Activated T-helper 1 cell treated with Interleukin-2 at 50 U/mL for 16 hours (primary cell): ENCODE measurements around the gene WNK1.
"Not testable (repeated sequence)": the region's sequence is repeated elsewhere in the genome, so short reads cannot be mapped to it uniquely, and the experiment has no call there.

Experiments
- DNase-seq: peaks from one replicate; pipeline ENCODE4 v3.0.0-alpha.2; 2020; ENCODE audit warnings: low read depth

WNK1 gene

DNA sequence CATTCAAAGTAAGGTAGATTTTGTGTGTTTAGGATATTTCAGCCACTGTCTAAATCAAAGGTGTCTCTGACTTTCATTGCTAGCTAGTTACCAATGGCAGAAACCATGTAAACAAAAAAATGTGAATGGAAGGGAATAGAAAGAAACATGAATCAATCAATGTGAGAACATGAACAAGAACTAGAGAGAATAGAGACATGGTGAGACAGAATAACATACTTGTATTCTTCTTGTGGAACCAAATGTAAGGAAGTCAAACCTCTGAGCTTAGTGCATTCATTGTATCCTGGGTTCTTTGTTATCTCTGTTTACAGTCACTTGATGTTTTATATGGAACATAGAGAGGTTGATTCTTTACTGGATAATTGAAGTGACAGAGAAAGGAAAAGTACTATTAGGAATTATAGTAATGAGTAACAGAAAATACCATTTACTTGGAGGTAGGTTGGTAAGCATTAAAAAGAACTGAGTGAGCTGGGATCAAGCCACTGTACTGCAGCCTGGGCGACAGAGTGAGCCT, 2.6 kb upstream of the WNK1 start:
- DNase-seq = no peak

DNA sequence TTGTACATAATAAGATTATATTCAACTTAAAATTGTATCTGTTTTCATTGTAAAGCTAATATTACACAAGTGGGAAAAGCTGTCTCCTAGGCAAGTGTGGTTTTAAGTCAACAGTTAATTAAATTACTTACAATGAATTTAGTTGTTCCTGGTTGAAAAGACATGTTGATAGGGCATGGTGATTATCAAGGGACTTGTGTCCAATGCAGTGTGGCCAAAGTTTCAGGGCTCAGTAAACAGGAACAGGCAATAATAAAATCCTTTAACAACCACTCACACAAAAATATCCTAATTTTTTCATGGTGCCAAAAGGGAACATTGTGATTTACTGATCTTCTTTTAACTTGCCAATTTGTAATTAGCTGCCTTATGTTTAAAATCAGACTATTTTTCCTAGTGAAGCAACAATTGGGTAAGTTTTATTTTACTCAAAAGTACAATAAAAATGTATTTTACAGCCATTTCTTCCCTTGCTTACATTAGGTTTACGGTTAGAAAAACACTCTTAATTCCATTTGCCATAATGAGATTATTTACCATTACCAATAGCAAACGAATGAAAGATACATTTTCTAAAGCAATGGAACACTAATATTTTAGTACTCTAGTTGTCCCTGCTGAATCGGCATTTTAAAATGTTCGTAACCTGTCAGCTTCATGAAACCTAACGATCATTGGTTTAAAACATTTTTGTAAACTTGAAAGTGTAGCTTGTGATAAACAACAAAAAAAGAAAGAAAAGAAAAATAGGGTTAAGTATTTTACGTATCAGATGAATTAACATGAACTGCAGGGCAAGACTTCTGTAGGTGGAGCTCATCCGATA, 1.8 kb upstream of the WNK1 start:
- DNase-seq = no peak

DNA sequence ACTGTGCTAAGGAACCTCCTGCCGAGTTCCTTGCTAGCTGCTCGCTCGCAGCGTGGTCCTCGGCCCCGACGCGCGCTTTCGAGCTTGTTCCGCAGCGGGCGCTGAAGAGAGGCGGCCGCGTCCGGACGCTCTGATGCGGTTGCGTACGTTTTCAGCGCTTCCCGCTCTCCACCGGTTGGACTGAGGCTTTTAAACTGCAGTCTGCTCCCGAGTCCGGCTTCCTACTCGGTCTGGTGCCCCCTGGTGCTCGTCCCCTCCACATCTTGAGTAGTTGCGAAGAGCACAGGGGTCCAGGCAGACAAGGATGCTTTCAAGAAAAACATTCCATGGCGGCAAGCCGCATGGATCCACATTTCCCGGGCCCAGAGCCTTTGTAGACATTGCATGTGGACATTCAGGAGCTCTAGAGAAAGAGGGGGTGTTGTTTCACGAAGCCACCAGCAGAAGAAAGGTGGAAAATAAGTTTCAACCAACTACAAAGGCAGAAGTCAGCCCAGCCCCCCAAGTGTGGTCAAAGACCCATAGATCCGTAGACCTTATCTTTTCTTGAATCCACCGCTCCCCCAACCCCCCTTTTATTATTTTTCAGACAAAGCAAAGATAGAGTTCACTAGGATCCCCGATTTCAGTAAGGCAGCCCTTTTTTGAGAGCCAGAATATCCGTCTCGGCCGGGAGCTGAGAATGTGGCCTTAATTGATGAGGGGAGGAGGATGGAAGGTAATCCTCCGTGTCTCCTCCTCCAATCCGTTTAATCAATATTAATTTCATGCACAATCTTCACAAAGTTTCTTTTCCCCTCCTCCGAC, 984 bp upstream of the WNK1 start:
- DNase-seq = peak; percentile 75

DNA sequence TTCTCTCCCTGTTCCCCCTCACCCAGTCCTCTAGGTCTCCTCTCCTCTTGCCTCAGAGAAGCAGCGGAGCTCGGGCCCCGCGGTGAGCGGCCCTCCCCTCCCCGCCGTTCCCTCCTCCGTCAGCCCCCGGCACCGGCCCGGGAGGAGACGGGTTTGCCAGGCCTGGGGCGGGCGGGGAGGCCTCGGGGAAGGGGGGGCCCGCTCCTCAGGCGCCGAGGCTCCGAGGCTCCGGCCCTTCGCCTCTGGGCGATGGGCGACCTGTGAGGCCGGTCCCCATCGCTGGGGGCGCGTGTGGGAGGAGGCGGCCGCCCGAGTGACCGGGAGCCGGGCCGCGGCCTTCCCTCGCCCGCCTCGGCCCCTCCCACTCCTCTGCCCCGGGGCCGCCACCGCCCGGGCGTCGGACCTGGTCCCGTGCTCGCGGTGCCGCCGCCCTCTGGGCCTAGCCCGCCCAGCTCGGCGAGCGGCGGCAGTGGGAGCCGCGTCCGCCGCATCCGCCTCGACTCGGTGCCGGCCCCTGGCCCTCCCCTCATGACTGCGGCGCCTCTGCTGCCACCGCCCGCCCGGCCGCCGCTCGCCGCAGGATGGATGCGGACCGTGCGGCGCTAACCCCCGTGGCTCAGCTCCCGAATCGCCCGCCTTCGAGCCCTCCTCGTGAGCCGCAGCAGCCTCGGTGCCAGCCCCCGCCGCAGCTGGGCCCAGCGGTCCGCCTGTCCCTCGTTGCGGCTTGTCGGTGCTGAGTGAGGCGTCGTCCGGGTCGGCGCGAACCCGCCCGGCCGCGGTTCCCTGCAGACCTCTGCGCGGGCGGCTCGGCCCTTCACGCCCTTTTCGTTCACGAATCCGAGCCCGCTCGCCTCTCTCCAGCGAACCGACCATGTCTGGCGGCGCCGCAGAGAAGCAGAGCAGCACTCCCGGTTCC, 574 bp downstream of the WNK1 start:
- DNase-seq = no peak

DNA sequence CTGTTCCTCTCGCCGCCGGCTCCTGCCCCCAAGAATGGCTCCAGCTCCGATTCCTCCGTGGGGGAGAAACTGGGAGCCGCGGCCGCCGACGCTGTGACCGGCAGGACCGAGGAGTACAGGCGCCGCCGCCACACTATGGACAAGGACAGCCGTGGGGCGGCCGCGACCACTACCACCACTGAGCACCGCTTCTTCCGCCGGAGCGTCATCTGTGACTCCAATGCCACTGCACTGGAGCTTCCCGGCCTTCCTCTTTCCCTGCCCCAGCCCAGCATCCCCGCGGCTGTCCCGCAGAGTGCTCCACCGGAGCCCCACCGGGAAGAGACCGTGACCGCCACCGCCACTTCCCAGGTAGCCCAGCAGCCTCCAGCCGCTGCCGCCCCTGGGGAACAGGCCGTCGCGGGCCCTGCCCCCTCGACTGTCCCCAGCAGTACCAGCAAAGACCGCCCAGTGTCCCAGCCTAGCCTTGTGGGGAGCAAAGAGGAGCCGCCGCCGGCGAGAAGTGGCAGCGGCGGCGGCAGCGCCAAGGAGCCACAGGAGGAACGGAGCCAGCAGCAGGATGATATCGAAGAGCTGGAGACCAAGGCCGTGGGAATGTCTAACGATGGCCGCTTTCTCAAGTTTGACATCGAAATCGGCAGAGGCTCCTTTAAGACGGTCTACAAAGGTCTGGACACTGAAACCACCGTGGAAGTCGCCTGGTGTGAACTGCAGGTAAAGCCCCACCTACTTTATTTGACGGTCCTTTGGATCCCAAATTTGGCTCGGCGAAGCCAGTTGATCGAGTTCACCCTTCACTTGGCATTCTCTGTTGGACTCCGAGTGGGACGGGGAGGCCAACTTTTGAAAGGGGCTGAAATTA, 1.5 kb downstream of the WNK1 start:
- peak; percentile 5 for DNase-seq

DNA sequence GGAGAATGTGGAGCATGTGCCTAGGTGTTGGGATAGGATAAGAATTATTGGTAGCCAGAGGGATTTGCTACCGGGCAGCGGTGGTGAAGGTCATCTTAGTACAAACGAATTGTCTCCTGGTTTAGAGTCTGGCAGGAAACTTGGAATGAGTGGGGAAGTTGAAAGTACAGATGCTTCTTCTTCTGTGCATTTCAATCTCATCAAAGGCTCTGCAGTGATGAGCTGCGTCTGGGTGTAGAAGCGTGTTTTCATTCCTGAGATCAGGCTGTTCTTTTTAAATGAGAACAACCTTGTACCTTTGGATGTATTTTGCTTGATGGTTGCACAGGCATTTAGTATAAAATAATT, 2.1 kb downstream of the WNK1 start:
- no peak for DNase-seq

DNA sequence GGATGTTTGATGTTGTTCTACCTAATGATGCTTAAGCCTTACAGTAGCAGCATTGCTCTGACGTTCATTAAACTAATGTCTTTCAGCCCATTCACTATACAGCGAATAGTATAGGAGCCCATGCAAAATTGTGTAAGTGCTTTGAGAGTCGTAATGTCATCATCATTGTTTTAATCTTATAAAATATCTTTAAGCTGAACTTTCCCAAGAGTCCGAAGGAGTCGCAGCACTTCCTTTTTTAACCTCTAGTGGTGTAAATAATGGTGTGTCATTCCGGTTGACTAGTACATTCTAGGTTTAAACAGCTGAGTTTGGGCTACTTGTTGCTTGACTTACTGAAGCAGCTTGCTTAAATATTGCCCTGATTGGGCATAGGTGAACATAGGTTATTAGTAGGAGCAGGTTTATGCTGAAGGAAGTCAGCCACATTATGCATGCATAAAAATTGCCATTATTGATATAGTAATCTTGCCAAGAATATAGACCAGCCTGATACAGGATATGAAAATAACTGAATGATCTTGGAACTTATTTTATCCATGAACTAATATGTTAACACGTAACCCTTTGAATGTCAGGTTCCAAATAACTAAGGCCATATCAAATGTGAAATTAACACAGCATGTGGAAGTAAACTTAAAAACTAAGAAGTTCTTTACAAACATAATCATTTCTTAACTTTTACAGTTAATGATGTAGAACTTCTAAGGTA, 2.6 kb downstream of the WNK1 start:
- no peak for DNase-seq

DNA sequence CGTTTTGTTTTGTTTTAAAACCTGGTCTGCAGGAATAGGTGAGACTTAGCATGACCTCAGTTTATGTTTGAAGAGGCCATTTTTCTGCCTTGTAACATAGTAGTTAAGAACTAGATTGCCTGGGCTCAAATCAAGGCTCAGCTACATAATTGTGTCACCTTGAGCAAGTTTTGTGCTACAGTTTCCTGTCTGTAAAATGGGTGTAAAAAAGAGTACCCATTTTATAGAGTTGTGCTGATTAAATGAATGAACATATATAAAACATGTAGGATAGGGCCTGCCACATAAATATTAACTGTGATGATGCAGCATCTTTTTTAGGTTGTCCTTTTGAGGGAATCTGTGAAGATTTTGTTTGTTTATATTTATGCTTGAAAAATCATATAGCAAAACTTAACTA, 7.2 kb downstream of the WNK1 start:
- DNase-seq = no peak

DNA sequence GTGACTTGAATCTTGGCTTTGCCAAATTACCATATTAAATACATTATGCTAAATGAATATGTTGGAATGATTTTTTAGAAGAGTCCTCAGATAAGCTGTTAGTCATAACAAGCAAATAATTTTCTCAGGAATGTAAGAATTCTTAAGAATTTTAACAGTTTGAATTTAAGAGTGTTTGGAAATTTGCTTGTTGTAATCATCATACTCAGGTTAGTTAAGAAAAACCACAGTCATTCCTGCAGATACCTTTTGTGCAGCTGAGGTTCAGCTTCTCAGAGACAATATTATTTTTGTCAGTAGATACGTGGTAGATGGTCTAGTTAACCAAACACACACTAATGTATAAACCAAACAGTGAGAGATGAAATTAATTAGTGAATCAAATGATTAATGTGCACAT, 8.9 kb downstream of the WNK1 start:
- no peak for DNase-seq

DNA sequence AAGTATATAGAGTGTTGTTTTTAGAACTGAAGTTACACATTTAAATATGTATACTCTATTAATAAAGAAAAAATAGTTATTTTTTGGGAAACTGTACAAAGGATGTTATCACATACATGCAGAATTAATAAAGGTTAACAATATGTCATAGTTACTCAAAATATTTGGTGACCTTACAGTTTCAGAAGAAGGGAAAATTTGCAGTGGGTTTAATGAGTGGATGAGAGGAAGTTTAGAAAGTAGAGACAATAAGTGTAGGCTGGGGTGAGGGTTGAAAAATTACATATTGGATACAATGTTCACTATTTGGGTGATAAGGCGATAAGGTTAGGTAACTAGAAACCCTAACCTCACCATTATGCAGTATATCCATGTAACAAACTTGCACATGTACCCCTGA, 13.5 kb downstream of the WNK1 start:
- DNase-seq = no peak

DNA sequence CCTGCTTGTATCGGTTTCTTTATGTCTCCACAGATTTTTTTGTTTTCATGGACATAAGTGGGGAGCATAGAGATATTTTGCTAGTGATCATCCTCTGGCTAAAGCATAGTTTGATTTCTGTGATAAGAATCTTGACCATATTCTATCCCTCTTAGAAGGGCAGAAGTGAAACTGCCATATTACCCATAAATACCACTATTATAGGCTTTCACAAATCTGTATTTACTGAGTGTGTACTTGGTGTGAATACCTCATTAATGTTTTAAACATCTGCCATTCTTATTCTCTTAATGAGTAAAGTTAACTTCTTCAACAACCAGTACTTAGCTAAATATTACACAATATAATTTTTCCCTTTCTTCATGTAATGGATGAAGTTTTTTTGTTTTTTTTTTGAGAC, 16.1 kb downstream of the WNK1 start:
- DNase-seq = no peak

DNA sequence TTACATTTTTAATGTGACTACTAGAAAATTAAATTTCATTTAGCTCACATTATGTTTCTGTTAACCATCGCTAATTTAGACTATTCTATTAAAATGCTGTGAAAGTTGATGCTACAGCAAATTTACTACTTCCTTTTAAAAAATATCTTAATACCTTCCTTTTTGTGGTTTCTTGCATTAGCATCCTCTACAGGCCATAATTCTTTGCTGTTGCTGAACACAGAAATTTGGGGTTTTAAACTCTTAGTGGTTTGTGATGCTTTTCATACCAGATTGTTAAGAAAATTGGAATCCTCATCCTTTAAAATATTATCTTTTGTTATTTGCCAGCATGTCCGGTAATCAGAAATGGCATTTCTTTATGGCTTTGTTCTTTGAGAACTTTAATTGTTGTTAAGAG, 18.1 kb downstream of the WNK1 start:
- DNase-seq = no peak

DNA sequence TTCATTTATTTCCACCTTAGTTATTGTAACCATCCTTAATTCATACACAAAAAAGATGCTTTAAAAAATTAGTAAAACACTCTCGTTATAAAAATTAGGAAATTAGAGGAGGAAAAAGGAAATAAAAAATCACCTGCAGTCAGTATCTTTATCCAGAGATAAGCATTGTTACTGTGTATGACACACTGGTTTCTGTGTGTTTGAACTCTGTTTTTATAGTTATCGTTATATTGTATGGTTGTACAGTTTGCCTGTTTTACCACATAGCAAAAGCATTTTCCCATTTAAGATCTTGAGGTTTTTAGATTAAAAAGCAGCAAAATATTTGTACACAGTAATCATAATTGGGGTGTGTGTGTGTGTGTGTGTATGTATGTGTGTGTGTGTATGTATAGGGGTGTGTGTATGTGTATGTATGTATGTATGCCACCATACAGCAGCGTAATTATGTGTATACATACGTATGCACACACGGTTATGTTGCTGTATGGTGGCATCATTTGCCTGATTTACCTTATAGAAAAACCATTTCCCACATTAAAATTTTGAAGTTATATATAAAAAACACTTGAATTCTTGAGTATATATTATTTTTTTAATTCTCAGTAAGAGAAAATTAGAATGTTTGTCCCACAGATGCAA, 19.8 kb downstream of the WNK1 start:
- no peak for DNase-seq

DNA sequence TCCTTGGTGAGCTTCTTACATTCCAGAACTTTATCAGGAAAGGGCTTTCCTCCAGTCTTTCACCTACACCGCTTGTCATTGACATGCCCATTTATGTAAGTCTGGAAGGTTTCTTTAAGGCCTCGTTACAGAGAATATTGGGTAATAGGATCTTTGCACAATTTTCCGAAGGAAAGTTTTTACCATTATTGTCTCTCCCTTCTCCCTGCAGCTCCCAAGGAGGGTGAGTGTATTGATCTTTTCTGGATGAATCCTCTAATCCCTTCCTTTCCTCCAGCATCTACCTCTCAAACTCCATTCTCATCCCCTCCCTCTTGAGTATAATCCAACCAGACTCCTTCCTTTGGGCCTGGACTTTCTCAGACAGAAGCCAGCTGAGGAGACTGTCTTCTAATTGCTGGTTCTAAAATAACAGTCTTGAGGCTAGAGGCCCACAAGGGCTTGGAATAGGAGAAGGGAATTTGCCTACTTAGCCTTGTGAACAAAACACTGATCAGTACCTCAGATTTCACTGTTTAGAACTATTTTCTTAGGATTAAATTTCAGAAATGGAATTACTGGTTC, 21.8 kb downstream of the WNK1 start:
- no peak for DNase-seq

DNA sequence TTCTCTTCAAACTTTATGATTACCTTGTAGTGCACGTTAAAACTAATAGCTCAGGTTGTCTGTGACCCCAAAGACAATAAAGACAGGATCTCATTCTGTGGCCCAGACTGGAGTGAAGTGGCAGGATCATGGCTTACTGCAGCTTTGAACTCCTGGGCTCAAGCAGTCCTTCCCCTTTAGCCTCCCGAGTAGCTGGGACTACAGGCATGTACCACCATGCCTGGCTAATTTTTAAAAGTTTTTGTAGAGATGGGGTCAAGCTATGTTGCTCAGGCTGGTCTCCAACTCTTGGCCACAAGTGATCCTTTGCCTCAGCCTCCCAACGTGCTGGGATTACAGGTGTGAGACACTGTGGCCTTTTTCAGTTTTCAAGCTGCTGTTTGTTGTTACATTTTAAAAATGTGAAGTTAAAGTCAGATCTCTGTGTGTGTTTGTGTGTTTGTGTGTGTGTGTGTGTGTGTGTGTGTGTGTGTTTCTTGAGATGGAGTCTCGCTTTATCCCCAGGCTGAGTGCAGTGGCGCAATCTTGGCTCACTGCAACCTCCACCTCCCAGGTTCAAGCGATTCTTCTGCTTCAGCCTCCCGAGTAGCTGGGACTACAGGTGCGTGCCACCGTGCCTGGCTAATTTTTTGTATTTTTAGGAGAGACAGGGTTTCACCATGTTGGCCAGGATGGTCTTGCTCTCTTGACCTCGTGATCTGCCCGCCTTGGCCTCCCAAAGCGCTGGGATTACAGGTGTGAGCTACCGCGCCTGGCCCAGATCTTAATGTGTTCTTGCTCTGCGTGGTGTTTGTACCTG, 23.8 kb downstream of the WNK1 start:
- DNase-seq = not testable (repeated sequence)

DNA sequence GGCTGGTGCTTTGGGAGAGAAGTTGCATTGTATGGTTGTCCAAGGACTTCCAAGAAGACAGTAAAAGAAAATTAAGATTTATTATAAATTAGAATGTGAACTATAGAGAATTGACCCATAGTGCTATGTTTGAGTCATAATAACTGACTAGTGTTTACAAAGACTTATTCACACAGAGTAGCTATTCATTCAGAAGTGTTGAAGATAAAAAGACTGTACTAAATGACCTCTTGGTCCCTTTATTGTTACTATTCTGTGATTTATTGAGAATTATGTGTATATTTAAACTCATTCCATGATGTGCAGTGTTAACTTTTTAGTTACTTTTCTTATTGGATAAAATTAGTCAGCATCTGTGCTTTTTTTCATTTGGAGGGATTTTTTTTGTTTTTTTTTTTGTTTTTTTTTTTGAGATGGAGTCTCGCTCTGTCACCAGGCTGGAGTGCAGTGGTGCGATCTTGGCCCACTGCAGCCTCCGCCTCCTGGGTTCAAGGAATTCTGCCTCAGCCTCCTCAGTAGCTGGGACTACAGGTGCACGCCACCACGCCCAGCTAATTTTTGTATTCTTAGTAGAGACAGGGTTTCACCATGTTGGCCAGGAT, 24.5 kb downstream of the WNK1 start:
- not testable (repeated sequence) for DNase-seq

DNA sequence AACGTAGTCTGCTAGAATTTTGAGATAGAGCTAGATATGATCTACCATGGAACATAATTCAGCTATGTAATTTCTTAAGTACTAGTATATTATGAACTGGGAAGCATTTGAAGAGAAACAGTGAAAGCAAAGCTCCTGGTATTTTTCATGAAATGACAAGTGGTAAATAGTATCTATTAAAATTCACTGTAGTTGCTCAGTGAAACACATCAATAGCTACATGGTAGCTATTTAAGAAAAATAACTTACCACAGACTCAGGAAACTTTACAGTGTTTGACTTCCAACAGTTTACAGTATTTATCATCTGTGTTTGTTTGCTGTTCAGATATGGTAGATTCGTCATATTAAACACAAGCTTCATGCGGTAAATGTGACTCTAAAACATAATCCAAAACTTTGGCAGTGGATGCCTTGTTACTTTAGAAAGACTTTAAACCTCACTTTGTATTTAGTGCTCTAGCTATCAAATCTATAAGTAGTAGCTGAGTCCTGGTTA, 25.2 kb downstream of the WNK1 start:
- no peak for DNase-seq

DNA sequence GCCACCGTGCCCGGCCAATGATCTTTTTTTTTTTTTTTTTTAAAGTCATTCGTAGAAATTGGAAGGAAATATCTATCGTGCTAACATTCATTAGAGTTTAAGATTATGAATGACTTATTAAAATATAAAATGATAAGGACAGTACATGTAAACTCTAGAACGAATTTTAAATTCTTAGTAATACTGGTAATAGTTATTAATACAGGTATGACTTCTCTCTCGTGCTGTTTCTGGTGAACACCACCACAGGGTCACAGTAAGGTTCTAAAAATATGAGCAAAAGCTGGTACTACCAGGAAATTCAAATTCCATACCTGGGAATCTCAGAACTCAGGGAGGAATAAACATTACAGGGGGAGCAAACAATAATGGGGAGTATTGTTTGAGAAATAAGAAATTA, 26.2 kb downstream of the WNK1 start:
- DNase-seq = no peak
